ENCODE measurements around the gene ARHGDIG.

ARHGDIG gene

GRCh38 chr16:296276-296675 is 15.9 kb downstream of the ARHGDIG start:
- DNase-seq (ENCODE audit: low read depth in 2 of 2, low spot score in 1 of 2): no peak

DNA sequence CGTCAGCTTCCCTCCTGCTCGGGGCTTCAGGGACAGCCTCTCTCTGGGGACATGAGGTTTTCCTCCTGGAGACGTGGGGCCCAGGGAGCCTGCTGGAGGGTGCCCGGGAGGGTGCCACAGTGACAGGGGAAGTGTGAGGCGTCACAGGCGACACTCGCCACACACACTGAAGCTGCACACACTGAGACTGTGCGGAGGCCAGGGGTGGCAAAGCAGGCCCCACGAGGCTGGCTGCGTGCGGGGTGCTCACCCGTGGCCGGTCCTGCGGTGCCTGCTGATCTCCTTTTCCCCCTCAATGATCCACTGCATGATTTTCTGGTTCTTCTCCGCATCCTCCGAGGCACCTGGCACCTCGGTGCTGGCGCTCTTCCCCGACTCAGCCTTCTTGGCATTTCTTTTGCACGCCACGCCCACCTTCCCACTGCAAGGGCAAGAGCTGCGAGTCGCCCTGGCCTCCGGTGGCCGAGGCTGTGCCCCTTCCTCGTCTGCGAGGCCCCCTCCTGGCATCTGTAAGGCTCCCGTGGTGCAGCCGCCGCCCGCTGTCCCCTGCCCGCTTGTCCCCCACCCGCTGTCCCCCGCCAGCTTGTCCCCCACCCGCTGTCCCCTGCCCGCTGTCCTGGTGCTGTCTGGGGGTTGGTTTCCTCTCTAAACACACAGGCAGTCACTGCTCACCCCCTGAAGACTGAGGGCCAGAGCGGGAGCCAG is 16.6 kb downstream of the ARHGDIG start:
- DNase-seq (ENCODE audit: low read depth in 2 of 2, low spot score in 1 of 2): no peak

GRCh38 chr16:297832-298231 is 17.4 kb downstream of the ARHGDIG start:
- no peak for DNase-seq (ENCODE audit: low read depth in 2 of 2, low spot score in 1 of 2)

DNA sequence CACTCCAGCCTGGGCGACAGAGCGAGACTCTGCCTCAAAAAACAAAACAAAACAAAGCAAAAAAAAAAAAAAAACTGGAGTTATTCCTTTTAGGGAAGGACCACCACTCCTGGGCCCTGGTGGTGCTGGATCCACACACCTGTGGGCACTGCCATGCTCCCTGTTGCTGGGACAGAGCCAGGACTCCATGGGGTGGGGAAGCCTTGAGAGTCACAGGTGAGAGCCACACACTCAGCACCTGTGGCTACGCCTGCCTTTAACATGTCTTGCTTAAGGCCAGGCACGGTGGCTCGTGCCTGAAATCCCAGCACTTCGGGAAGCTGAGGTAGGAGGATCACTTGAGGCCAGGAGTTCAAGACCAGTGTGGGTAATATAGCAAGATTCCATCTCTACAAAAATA is 20.8 kb downstream of the ARHGDIG start:
- no peak for DNase-seq (ENCODE audit: low read depth in 2 of 2, low spot score in 1 of 2)

DNA sequence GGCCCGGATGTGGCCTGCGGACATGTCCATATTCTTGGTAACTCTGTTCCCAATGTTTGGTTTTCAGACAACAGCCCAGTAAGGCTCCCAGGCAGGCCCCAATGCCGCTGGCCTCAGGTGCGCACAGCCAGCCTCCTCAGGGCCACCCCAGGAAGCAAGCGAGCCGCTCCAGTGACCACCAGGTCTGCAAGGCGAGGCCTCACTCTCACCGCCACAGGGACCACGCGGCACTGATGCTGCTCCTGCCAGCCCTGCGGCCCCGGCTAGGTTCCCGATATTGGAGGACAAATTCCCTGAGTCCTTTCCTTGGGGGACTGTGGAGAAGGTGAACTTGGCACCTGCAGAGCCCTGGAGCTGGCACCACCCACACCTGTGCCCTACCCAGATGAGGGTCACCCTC is 21.6 kb downstream of the ARHGDIG start:
- no peak for DNase-seq (ENCODE audit: low read depth in 2 of 2, low spot score in 1 of 2)

GRCh38 chr16:303760-304505 is 23.5 kb downstream of the ARHGDIG start:
- DNase-seq (ENCODE audit: low read depth in 2 of 2, low spot score in 1 of 2): no peak

GRCh38 chr16:305916-306626 is 25.7 kb downstream of the ARHGDIG start:
- no peak for DNase-seq (ENCODE audit: low read depth in 2 of 2, low spot score in 1 of 2)

GRCh38 chr16:306911-307370 is 26.6 kb downstream of the ARHGDIG start:
- no peak for DNase-seq (ENCODE audit: low read depth in 2 of 2, low spot score in 1 of 2)

DNA sequence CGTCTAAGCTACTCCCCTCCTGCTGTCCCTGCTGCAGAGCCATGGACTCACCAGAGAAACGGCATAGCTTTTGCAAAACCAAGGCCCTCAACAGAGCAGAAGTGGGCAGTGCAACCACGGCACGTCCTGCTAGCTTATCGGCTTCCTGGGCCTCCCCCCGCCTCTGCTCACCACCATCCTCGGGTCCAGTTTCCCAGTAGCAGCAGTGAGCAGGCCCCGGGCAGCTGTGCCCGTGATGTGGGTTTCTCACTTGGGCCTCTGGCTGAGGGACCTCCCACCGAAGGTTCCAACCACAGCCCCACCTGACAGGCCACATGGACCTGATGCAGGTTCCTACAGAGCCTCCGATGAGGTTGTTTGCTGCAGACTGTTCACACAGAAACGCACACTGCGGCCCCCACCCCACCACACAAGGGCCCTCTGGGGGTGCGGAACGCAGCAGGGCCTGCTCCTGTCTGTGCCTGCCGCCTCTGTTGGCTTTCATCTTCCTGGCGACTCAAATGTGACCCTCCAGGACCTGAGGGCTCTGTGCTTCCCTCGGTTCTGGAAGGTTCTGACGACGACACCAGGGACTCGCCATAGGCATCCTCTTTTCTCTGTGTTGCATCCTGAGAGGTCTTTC is 27.4 kb downstream of the ARHGDIG start:
- no peak for DNase-seq (ENCODE audit: low read depth in 2 of 2, low spot score in 1 of 2)

DNA sequence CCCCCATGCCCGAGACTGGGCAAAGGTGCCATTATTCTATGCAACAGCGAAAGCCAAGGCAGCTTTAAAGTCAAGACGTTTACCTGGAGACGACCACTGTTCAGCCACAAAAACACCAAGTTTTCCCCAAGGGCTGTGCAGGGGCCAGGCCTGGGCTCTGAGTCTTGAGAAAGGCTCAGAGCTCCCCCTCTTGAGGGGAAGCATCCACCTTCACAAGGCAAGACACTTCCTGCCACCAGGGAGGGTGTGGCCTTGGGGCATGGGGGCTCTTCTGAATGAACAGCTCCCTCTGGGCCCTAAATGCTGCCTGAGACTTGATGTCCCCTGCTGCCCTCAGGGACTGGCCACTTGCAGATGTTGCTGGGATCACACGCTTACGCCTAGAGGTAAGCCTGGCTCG is 29.1 kb downstream of the ARHGDIG start:
- DNase-seq (ENCODE audit: low read depth in 2 of 2, low spot score in 1 of 2): no peak

DNA sequence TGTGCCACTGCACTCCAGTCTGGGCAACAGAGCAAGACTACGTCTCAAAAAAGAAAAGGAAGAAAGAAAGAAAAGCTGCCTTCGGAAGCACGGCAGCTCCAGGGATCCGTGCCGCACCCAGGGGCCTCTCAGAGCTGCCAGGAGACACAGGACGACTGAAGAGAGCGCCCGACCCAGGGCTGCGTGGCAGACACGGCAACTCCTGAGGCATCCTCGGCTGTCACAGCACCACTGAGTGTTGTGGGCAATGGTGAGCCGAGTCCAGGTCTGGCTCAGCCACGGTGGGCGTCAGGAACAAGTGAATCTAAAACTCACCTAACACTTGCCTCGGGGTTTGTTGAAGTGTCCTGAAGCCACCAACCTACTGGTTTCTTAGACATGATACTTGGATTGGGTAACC is 31.3 kb downstream of the ARHGDIG start:
- no peak for DNase-seq (ENCODE audit: low read depth in 2 of 2, low spot score in 1 of 2)

GRCh38 chr16:314351-314750 is 34.0 kb downstream of the ARHGDIG start:
- no peak for DNase-seq (ENCODE audit: low read depth in 2 of 2, low spot score in 1 of 2)

GRCh38 chr16:314795-315299 is 34.5 kb downstream of the ARHGDIG start:
- DNase-seq (ENCODE audit: low read depth in 2 of 2, low spot score in 1 of 2): no peak

DNA sequence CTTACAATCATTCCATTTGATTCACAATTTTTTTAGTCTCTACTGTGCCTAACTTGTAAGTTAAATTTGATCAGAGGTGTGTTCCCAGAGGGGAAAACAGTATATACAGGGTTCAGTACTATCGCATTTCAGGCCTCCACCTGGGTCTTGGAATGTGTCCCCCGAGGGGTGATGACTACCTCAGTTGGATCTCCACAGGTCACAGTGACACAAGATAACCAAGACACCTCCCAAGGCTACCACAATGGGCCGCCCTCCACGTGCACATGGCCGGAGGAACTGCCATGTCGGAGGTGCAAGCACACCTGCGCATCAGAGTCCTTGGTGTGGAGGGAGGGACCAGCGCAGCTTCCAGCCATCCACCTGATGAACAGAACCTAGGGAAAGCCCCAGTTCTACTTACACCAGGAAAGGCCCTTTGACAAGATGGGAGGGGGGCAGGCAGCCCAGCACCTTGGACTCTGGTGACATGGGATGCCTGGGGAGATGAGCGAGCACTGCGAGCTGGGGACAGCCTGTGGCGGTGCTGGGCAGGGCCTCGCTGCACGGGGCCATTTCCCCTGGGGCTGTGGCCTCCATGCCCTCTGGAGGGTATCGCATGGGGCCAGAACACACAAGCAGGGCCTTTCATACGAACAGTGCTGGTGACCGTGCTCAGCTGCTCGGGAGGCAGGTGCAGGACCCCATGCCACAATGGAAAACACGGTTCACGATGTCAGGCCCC is 36.5 kb downstream of the ARHGDIG start:
- no peak for DNase-seq (ENCODE audit: low read depth in 2 of 2, low spot score in 1 of 2)

GRCh38 chr16:317583-317982 is 37.2 kb downstream of the ARHGDIG start:
- no peak for DNase-seq (ENCODE audit: low read depth in 2 of 2, low spot score in 1 of 2)

DNA sequence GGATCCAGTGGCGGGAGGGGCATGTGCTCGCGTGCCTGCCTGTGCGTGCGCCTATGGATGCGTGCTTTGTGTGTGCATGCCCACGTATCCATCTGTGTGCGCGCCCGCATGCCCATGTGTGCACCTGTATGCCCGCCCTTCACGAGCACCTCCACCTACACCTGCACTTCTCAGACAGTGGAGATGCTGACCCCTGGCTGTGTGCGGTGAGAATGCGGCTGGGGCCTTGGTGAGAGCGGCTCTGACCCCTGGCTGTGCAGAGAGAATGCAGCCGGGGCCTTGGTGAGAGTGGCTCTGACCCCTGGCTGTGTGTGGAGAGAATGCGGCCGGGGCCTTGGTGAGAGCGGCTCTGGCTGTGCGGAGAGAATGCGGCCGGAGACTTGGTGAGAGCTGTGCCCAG is 38.2 kb downstream of the ARHGDIG start:
- DNase-seq (ENCODE audit: low read depth in 2 of 2, low spot score in 1 of 2): no peak

DNA sequence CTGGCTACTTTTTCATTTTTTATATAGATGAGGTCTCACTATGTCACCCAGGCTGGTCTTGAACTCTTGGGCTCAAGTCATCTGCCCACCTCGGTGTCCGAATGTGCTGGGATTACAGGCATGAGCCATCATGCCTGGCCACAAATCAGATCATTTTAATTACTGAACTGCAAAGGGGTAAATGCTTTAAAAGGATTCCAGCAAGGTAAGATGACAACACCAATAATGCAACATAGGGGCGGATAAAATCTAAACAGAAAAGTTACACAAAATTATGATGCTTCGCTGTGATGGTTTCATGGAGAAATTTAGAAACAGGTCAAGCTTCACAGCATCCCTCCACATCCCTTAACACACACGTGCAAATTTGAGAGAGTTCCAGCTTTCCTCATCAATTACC is 39.8 kb downstream of the ARHGDIG start:
- DNase-seq (ENCODE audit: low read depth in 2 of 2, low spot score in 1 of 2): no peak

DNA sequence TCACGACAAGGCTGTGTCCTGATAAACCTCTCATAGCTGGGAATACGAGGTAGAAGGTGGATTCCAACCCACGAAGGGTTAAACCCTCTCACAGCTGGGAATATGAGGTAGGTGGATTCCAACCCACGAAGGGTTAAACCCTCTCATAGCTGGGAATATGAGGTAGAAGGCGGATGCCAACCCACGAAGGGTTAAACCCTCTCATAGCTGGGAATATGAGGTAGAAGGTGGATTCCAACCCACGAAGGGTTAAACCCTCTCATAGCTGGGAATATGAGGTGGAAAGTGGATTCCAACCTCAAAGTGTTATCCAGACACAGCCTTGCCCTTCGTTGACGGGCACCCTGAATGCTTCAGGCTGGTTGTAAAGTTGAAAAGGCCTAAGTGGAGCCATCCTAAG is 41.1 kb downstream of the ARHGDIG start:
- DNase-seq (ENCODE audit: low read depth in 2 of 2, low spot score in 1 of 2): no peak

- no peak for DNase-seq (ENCODE audit: low read depth in 2 of 2, low spot score in 1 of 2)
Observed at GRCh38 chr16:322476-323143, 42.2 kb downstream of the ARHGDIG start.

- no peak for DNase-seq (ENCODE audit: low read depth in 2 of 2, low spot score in 1 of 2)
Observed at GRCh38 chr16:324201-324450, 43.7 kb downstream of the ARHGDIG start.

All from stimulated activated CD8-positive, alpha-beta memory T cell treated with anti-CD3 and anti-CD28 coated beads, Interleukin-4, amount 100 ng/mL, for 4 hours (primary cell).